ENCODE measurements around the gene MFN2.

DNA sequence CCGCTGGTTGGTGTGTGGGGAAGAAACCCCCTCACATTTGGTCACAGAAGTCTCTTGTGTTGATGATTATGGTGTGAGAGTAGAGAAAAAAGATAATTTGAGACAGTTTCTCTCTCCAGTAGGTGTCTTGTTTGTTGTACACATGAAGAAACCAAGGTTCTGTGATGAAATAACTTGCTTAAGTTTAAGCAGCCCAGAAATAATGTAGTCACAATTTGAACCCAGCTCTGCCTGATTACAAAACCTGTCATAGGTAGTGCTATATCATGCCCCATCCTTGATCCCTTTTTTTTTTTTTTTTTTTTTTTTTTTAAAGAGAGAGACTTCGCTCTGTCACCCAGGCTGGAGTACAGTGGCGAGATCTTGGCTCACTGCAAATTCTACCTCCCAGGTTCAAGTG, 4.9 kb downstream of the MFN2 start:
- TF ChIP-seq, protein P1, sequence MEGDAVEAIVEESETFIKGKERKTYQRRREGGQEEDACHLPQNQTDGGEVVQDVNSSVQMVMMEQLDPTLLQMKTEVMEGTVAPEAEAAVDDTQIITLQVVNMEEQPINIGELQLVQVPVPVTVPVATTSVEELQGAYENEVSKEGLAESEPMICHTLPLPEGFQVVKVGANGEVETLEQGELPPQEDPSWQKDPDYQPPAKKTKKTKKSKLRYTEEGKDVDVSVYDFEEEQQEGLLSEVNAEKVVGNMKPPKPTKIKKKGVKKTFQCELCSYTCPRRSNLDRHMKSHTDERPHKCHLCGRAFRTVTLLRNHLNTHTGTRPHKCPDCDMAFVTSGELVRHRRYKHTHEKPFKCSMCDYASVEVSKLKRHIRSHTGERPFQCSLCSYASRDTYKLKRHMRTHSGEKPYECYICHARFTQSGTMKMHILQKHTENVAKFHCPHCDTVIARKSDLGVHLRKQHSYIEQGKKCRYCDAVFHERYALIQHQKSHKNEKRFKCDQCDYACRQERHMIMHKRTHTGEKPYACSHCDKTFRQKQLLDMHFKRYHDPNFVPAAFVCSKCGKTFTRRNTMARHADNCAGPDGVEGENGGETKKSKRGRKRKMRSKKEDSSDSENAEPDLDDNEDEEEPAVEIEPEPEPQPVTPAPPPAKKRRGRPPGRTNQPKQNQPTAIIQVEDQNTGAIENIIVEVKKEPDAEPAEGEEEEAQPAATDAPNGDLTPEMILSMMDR (IDR thresholded peaks at IDR 0.05; ENCODE audit: low read length) = no peak
- TF ChIP-seq EZH2 (optimal IDR thresholded peaks at IDR 0.05; ENCODE audit: low read depth, low read length) = no peak
